ENCODE measurements around the gene KRT75.

DNA sequence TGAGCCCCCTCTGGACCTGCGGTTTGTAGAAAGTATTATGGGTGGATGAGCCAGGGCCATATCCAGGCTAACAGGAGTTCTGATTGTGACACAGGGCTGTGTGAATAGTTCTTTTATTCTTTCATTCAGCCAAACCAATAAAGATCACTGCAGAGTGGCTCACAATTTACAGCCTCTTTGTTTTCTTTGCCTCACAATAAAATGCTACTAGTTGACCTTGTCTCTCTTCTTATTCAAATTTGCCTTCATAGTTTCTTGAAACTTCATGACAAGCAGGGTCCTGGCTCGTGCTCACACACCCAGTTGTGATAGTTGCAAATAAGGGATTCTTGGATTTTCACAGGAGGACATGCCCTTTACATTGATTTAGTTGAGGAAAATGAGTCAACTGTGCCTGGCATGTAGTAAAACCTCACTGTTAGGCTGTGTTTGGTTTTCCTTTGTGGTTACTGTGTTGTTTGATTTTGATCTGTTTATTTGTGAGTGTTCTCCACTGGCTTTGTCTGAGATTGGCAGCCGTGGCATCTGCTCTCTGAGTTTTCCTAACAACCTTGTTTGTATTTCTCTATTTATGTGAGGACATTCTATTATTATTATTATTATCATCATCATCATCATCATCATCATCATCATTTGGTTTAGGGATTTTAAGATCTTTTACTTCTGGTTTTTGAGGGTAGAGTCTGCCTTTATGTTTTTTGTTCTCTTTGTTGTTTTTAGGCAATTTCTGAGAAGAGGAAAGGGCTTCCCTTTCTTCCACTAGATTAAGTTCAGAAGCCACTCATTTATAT is 20.4 kb upstream of the KRT75 start:
- TF ChIP-seq, protein P1, sequence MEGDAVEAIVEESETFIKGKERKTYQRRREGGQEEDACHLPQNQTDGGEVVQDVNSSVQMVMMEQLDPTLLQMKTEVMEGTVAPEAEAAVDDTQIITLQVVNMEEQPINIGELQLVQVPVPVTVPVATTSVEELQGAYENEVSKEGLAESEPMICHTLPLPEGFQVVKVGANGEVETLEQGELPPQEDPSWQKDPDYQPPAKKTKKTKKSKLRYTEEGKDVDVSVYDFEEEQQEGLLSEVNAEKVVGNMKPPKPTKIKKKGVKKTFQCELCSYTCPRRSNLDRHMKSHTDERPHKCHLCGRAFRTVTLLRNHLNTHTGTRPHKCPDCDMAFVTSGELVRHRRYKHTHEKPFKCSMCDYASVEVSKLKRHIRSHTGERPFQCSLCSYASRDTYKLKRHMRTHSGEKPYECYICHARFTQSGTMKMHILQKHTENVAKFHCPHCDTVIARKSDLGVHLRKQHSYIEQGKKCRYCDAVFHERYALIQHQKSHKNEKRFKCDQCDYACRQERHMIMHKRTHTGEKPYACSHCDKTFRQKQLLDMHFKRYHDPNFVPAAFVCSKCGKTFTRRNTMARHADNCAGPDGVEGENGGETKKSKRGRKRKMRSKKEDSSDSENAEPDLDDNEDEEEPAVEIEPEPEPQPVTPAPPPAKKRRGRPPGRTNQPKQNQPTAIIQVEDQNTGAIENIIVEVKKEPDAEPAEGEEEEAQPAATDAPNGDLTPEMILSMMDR (conservative IDR thresholded peaks at IDR 0.05) = no peak
- no peak for TF ChIP-seq EZH2 (IDR thresholded peaks at IDR 0.05; ENCODE audit: low read depth)

All from PC-9 (cell line).